ENCODE results near the gene CCDC102B. TPM values are rescaled to one million over a fixed set of nuclear protein-coding genes. Genes with fewer than 3 reads are reported as not detected.

Gene CCDC102B
- total and polyA plus RNA-seq, 2 of the 8 experiments (the other 6 are each of a cell fraction or from before 2014, with no cell fraction given): 0.80 to 1.1 TPM

DNA sequence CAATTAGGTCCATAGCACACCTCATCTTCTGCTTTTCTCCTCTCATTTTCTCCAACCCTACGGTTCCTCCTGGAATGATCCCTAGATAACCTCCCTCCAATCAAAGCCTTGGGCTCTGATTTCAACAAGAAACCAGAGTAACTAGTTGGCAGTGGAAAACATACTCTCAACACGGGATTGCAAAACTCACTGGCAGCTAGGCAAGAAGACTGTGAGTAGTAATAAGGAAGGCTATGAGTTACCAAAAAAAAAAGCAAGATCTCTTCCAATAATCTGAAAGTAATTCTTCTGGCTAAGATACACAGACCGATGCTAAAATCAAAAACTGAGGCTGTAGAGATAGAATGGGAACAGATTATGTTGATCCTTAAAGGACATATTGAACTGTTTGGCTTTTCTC is 28.4 kb upstream of the CCDC102B start:
- Histone ChIP-seq H3K9me3 (ENCODE audit: insufficient read depth in 2 of 2, low read depth in 1 of 2, low read length in 1 of 2) (no peaks in the 10 kb centered on the region; a peak in 1 of 4 replicates), H3K4me1 (replicated peaks in 1 of 4; ENCODE audit: control insufficient read depth in 3 of 4, insufficient read depth in 4 of 4, low read length in 3 of 4) (no peaks in the 10 kb centered on the region), H3K14ac (ENCODE audit: insufficient read length) (no peak overlapping the region), H3K79me1 (ENCODE audit: low read depth, low read length) (no peaks in the 10 kb centered on the region), H2AFZ (ENCODE audit: low read length) (no peak overlapping the region), H3K79me2 (ENCODE audit: control insufficient read depth in 1 of 2, insufficient read depth in 2 of 2, low read length in 2 of 2) (no peaks in the 10 kb centered on the region), H2AK5ac (ENCODE audit: low read depth, low read length) (no peak overlapping the region), H2BK120ac (replicated peaks; ENCODE audit: low read depth, low read length) (no peak overlapping the region), H2BK15ac (ENCODE audit: low read length) (no peak overlapping the region), H3K4me2 (ENCODE audit: insufficient read depth in 1 of 2, low read depth in 2 of 2, low read length in 2 of 2) (no peak overlapping the region), H4K8ac (ENCODE audit: extremely low read depth, insufficient read depth, low read length) (no peak overlapping the region), H3K27ac (ENCODE audit: low read depth, low read length) (no peak overlapping the region), H2BK20ac (ENCODE audit: low read length) (no peak overlapping the region), H4K20me1 (replicated peaks in 1 of 2; ENCODE audit: control insufficient read depth in 1 of 2, insufficient read depth in 2 of 2, low read length in 2 of 2) (no peaks in the 10 kb centered on the region), H3K4me3 (ENCODE audit: extremely low read depth in 1 of 4, insufficient read depth in 2 of 4, low read depth in 3 of 4, low read length in 4 of 4) (no peak overlapping the region), H3K4ac (replicated peaks; ENCODE audit: insufficient read length, low read depth, low read length) (no peak overlapping the region), H4K91ac (replicated peaks; ENCODE audit: insufficient read length, low read length) (no peak overlapping the region), H4K5ac (ENCODE audit: insufficient read length, low read depth, low read length) (no peak overlapping the region), H3K23ac (ENCODE audit: insufficient read length) (no peak overlapping the region), H3K18ac (ENCODE audit: extremely low read depth, low read length) (no peak overlapping the region), H3K36me3 (ENCODE audit: control insufficient read depth in 2 of 4, insufficient read depth in 4 of 4, low read length in 3 of 4) (no peaks in the 10 kb centered on the region), H2BK5ac (ENCODE audit: low read depth, low read length) (no peak overlapping the region), H3K23me2 (ENCODE audit: low read depth, low read length) (no peaks in the 10 kb centered on the region), H3K9ac (replicated peaks in 1 of 4; ENCODE audit: extremely low read depth in 1 of 4, low read depth in 3 of 4, low read length in 3 of 4) (no peak overlapping the region), H3K56ac (replicated peaks; ENCODE audit: insufficient read length, low read depth, low read length) (no peak overlapping the region), H2BK12ac (ENCODE audit: low read depth, low read length) (no peak overlapping the region), H3K27me3 (replicated peaks in 1 of 4; ENCODE audit: control insufficient read depth in 3 of 4, extremely low read depth in 1 of 4, insufficient read depth in 3 of 4, low read length in 3 of 4) (no peaks in the 10 kb centered on the region)
- CTCF ChIA-PET (ENCODE audit: partially characterized antibody): interaction anchor here (0.6 kb wide), 1 partner anchor 130 kb away, joined by 4 read pairs; no protein-coding TSS in a partner anchor
- WGBS, 2 experiments (ENCODE audit: extremely low coverage in 1 of 2, insufficient coverage in 1 of 2, insufficient read length in 1 of 2, insufficient replicate concordance in 2 of 2, low coverage in 1 of 2, low lambda C conversion rate in 2 of 2, missing lambda C conversion rate in 1 of 2): 91% methylated on average over 3 of the region's 3 CpGs; no CpG with 5 or more reads in 1 of the 2 experiments
- POLR2A ChIA-PET (ENCODE audit: partially characterized antibody): no interaction called here
- no peak for DNase-seq (ENCODE audit: low read depth in 1 of 2, low spot score in 2 of 2)
- no peak for FAIRE-seq
- TF ChIP-seq SP1 (IDR thresholded peaks at IDR 0.05; ENCODE audit: low read depth, low read length) (no peak), CREB1 (IDR thresholded peaks at IDR 0.05) (no peak), TCF12 (IDR thresholded peaks at IDR 0.05; ENCODE audit: low read depth, low read length) (no peak), BCL11A (IDR thresholded peaks at IDR 0.05; ENCODE audit: low read depth in 2 of 2, low read length in 2 of 2) (no peak), RXRA (IDR thresholded peaks at IDR 0.05; ENCODE audit: insufficient read depth, low read depth, low read length) (no peak), POLR2AphosphoS5 (IDR thresholded peaks at IDR 0.05; ENCODE audit: low read depth, low read length) (no peak), MAFK (IDR thresholded peaks at IDR 0.05; ENCODE audit: low read depth, low read length) (no peak), JUN (IDR thresholded peaks at IDR 0.05; ENCODE audit: low read depth, low read length) (no peak), CHD1 (IDR thresholded peaks at IDR 0.05; ENCODE audit: low read depth, low read length) (no peak), SP2 (IDR thresholded peaks at IDR 0.05; ENCODE audit: low read length) (no peak), EP300 (IDR thresholded peaks at IDR 0.05; ENCODE audit: borderline replicate concordance in 1 of 2, low read depth in 2 of 2, low read length in 2 of 2) (no peak)
- TF ChIP-seq, protein P1, sequence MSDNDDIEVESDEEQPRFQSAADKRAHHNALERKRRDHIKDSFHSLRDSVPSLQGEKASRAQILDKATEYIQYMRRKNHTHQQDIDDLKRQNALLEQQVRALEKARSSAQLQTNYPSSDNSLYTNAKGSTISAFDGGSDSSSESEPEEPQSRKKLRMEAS (IDR thresholded peaks at IDR 0.05): no peak
- TF ChIP-seq, protein P2, sequence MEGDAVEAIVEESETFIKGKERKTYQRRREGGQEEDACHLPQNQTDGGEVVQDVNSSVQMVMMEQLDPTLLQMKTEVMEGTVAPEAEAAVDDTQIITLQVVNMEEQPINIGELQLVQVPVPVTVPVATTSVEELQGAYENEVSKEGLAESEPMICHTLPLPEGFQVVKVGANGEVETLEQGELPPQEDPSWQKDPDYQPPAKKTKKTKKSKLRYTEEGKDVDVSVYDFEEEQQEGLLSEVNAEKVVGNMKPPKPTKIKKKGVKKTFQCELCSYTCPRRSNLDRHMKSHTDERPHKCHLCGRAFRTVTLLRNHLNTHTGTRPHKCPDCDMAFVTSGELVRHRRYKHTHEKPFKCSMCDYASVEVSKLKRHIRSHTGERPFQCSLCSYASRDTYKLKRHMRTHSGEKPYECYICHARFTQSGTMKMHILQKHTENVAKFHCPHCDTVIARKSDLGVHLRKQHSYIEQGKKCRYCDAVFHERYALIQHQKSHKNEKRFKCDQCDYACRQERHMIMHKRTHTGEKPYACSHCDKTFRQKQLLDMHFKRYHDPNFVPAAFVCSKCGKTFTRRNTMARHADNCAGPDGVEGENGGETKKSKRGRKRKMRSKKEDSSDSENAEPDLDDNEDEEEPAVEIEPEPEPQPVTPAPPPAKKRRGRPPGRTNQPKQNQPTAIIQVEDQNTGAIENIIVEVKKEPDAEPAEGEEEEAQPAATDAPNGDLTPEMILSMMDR (IDR thresholded peaks at IDR 0.05; ENCODE audit: control extremely low read depth in 1 of 3, insufficient read depth in 1 of 3, low read depth in 1 of 3, low read length in 3 of 3): no peak
